H1 (cell line): Measurements from ENCODE around the gene PPIG. TPM values are rescaled to one million over a fixed set of nuclear protein-coding genes. Genes with fewer than 3 reads are reported as not detected.

Experiments used
- CHD7 ChIP-seq: fragments of 300-600 bp; sonication (generic); IDR thresholded peaks from 2 replicates; pipeline ENCODE4 v1.7.1; 2012; ENCODE audit warnings: low read length, moderate library complexity, mild to moderate bottlenecking, inconsistent platforms; ENCODE audit not compliant: insufficient replicate concordance
- CREB1 ChIP-seq: IDR thresholded peaks from 2 replicates; pipeline ENCODE4 v1.6.1; 2012; ENCODE audit warnings: inconsistent platforms
- EP300 ChIP-seq, 2 experiments: IDR thresholded peaks; 1 replicate in 1 of 2; 2 replicates in 1 of 2; pipeline ENCODE4 v1.6.1; 2011 to 2012; ENCODE audit warnings: low read depth in 2 of 2, low read length in 2 of 2, mild to moderate bottlenecking in 2 of 2, borderline replicate concordance in 1 of 2, inconsistent platforms in 1 of 2, moderate library complexity in 1 of 2
- EZH2 ChIP-seq: fragments of 200-600 bp; sonication (generic); IDR thresholded peaks from 2 replicates; pipeline ENCODE4 v1.7.1; 2012; ENCODE audit warnings: low read depth, mild to moderate bottlenecking, moderate library complexity, low read length, inconsistent platforms; ENCODE audit not compliant: severe bottlenecking
- SAP30 ChIP-seq: fragments of 300-600 bp; sonication (generic); IDR thresholded peaks from 2 replicates; pipeline ENCODE4 v1.7.1; 2012; ENCODE audit warnings: low read length, moderate library complexity, mild to moderate bottlenecking, inconsistent platforms; ENCODE audit not compliant: insufficient read depth, insufficient replicate concordance
- SIN3A ChIP-seq, 2 experiments: IDR thresholded peaks in 1 of 2; conservative IDR thresholded peaks in 1 of 2; 2 replicates each; pipeline ENCODE4 v1.6.1; 2011 to 2012; ENCODE audit warnings: low read length in 2 of 2, improper control_type of control experiment in 1 of 2, low read depth in 1 of 2, mild to moderate bottlenecking in 1 of 2
- SUZ12 ChIP-seq: fragments of 200-600 bp; sonication (generic); IDR thresholded peaks from 2 replicates; pipeline ENCODE4 v1.6.1; 2012; ENCODE audit warnings: mild to moderate bottlenecking, inconsistent platforms, low read length, moderate library complexity, mixed read lengths
- TEAD4 ChIP-seq: IDR thresholded peaks from 2 replicates; pipeline ENCODE4 v1.6.1; 2012; ENCODE audit warnings: low read depth, low read length, inconsistent platforms, mixed read lengths
- YY1 ChIP-seq: IDR thresholded peaks from 2 replicates; pipeline ENCODE4 v1.6.1; 2011; ENCODE audit warnings: low read depth, mild to moderate bottlenecking, low read length
- polyA plus RNA-seq, 7 experiments: library from polyadenylated mRNA; depleted of rRNA in 3 of 7; stranded (reverse) in 5 of 7; unstranded in 2 of 7; fragments of >200 nt in 5 of 7; fragments of 200-250 nt in 2 of 7; gene quantifications; 1 replicate in 5 of 7; 2 replicates in 1 of 7; 4 replicates in 1 of 7; pipeline versions ENCODE4 v1.2.1 to v1.2.3, GENCODE V29; 2011 to 2013; ENCODE audit warnings: missing spikeins in 2 of 7, mixed read lengths in 2 of 7
- total RNA-seq: library from RNA; stranded (reverse); fragmentation: NEBNext Ultra II Directional; extraction: Animal tissue kit (Norgen Biotek cat#: 25700); gene quantifications from 2 replicates; pipeline ENCODE4 v1.2.1, GENCODE V29; 2021

Gene PPIG
- total and polyA plus RNA-seq, 2 of the 8 experiments (the other 6 are each of a cell fraction or from before 2014, with no cell fraction given), result 14.7 to 71.0 TPM

GRCh38 chr2:169573160-169573973, 10.8 kb upstream of the PPIG start, which contains the start of gene FASTKD1 (continued):
- no peak for TF ChIP-seq EZH2
- TF ChIP-seq SAP30, result no peak
- TF ChIP-seq EP300 (IDR thresholded peaks at IDR 0.05; ENCODE audit: borderline replicate concordance in 1 of 2, low read depth in 2 of 2, low read length in 2 of 2), result no peak
- TF ChIP-seq SUZ12, result no peak
- peak in 1 of 2 experiments; percentile 86; a peak in 2 of 4 replicates for TF ChIP-seq SIN3A (conservative IDR thresholded peaks at IDR 0.05 in 1 of 2, IDR thresholded peaks at IDR 0.05 in 1 of 2; ENCODE audit: low read depth in 1 of 2, low read length in 2 of 2)
- TF ChIP-seq TEAD4, result peak; percentile 73
- peak; percentile 94 for TF ChIP-seq YY1
- peak; percentile 91 for TF ChIP-seq CREB1
- no peak for TF ChIP-seq CHD7
